Liver (tissue), 9 donors: Measurements from ENCODE around the gene PTPRN2. TPM values are rescaled to one million over a fixed set of nuclear protein-coding genes. Genes with fewer than 3 reads are reported as not detected.

Experiments
- DNase-seq: peaks from one replicate; pipeline ENCODE4 v3.0.0-alpha.2; 2017; ENCODE audit warnings: low spot score
- H3K27ac ChIP-seq, 2 donors: one replicate each; pipeline ENCODE4 v1.7.0; 2013; ENCODE audit warnings: inconsistent platforms in 2 of 2, low read length in 2 of 2, control low read depth in 1 of 2, low read depth in 1 of 2, mild to moderate bottlenecking in 1 of 2
- H3K27me3 ChIP-seq, 4 donors: one replicate each; pipeline versions ENCODE4 v1.6.1 to v1.7.0; 2013; ENCODE audit warnings: low read length in 3 of 4, inconsistent platforms in 1 of 4, mild to moderate bottlenecking in 1 of 4, moderate library complexity in 1 of 4; ENCODE audit not compliant: control insufficient read depth in 4 of 4, insufficient read depth in 4 of 4
- H3K36me3 ChIP-seq, 4 donors: one replicate each; pipeline versions ENCODE4 v1.6.1 to v1.7.0; 2013; ENCODE audit warnings: low read length in 3 of 4, mild to moderate bottlenecking in 3 of 4, low read depth in 1 of 4, moderate library complexity in 1 of 4; ENCODE audit not compliant: control insufficient read depth in 4 of 4, insufficient read depth in 3 of 4
- H3K4me1 ChIP-seq, 4 donors: one replicate each; pipeline versions ENCODE4 v1.6.1 to v1.7.0; 2013; ENCODE audit warnings: low read length in 3 of 4, mild to moderate bottlenecking in 3 of 4, moderate library complexity in 1 of 4; ENCODE audit not compliant: control insufficient read depth in 4 of 4, insufficient read depth in 4 of 4
- H3K4me3 ChIP-seq, 3 donors: one replicate each; pipeline versions ENCODE4 v1.6.1 to v1.7.0; 2013; ENCODE audit warnings: low read length in 3 of 3, control low read depth in 1 of 3, low read depth in 1 of 3, mild to moderate bottlenecking in 1 of 3
- H3K9ac ChIP-seq, 2 donors: one replicate each; pipeline ENCODE4 v1.7.0; 2013; ENCODE audit warnings: low read length in 2 of 2, mild to moderate bottlenecking in 2 of 2, moderate library complexity in 2 of 2, control low read depth in 1 of 2, low read depth in 1 of 2
- H3K9me3 ChIP-seq, 4 donors: one replicate each; pipeline versions ENCODE4 v1.6.1 to v1.7.0; 2013; ENCODE audit warnings: low read length in 3 of 4; ENCODE audit not compliant: control insufficient read depth in 4 of 4
- ATF3 ChIP-seq: IDR thresholded peaks from 2 replicates; pipeline ENCODE4 v1.6.1; 2016; ENCODE audit warnings: antibody characterized with exemption
- CTCF ChIP-seq: fragments of 150-350 bp; IDR thresholded peaks from 2 replicates; pipeline ENCODE4 v1.5.1; 2017; ENCODE audit warnings: improper control_type of control experiment, low read depth, low read length; ENCODE audit not compliant: missing input control
- FOXA1 ChIP-seq: IDR thresholded peaks from 2 replicates; pipeline ENCODE4 v1.6.1; 2016; ENCODE audit warnings: antibody characterized with exemption
- FOXA2 ChIP-seq: IDR thresholded peaks from 2 replicates; pipeline ENCODE4 v1.6.1; 2016; ENCODE audit warnings: antibody characterized with exemption
- HNF4A ChIP-seq, 2 donors: conservative IDR thresholded peaks; 2 replicates each; pipeline ENCODE4 v1.6.1; 2016; ENCODE audit warnings: antibody characterized with exemption in 2 of 2, mild to moderate bottlenecking in 2 of 2
- HNF4G ChIP-seq: IDR thresholded peaks from 2 replicates; pipeline ENCODE4 v1.6.1; 2016; ENCODE audit warnings: antibody characterized with exemption
- JUND ChIP-seq, 2 donors: IDR thresholded peaks; 2 replicates each; pipeline ENCODE4 v1.6.1; 2016; ENCODE audit warnings: antibody characterized with exemption in 2 of 2
- MAX ChIP-seq: IDR thresholded peaks from 2 replicates; pipeline ENCODE4 v1.6.1; 2016; ENCODE audit warnings: antibody characterized with exemption
- NR2F2 ChIP-seq: IDR thresholded peaks from 2 replicates; pipeline ENCODE4 v1.6.1; 2016; ENCODE audit warnings: antibody characterized with exemption
- RAD21 ChIP-seq, 2 donors: IDR thresholded peaks; 2 replicates each; pipeline ENCODE4 v1.6.1; 2016; ENCODE audit warnings: antibody characterized with exemption in 2 of 2, mild to moderate bottlenecking in 2 of 2
- REST ChIP-seq: IDR thresholded peaks from 2 replicates; pipeline ENCODE4 v1.6.1; 2016; ENCODE audit warnings: antibody characterized with exemption, mild to moderate bottlenecking
- RXRA ChIP-seq, 2 donors: IDR thresholded peaks; 2 replicates each; pipeline ENCODE4 v1.6.1; 2017 to 2018; ENCODE audit warnings: antibody characterized with exemption in 2 of 2, mild to moderate bottlenecking in 1 of 2
- SP1 ChIP-seq: IDR thresholded peaks from 2 replicates; pipeline ENCODE4 v1.6.1; 2018; ENCODE audit warnings: antibody characterized with exemption, mild to moderate bottlenecking
- TAF1 ChIP-seq: conservative IDR thresholded peaks from 2 replicates; pipeline ENCODE4 v1.6.1; 2016; ENCODE audit warnings: antibody characterized with exemption, mild to moderate bottlenecking
- YY1 ChIP-seq: IDR thresholded peaks from 2 replicates; pipeline ENCODE4 v1.6.1; 2016; ENCODE audit warnings: antibody characterized with exemption, mild to moderate bottlenecking
- ZBTB33 ChIP-seq: IDR thresholded peaks from 2 replicates; pipeline ENCODE4 v1.6.1; 2016; ENCODE audit warnings: antibody characterized with exemption
- WGBS: extraction: QIAGEN DNeasy Blood & Tissue Kit; methylation state at CpG from one replicate; pipeline ENCODE4 v1.1.7; 2013; 5-methylcytosine and 5-hydroxymethylcytosine counted together
- polyA plus RNA-seq, 2 donors: library from polyadenylated mRNA; stranded (reverse) in 1 of 2; unstranded in 1 of 2; fragments of 200-250 nt in 1 of 2; fragments of >200 nt in 1 of 2; fragmentation: Nextera tagmentation in 1 of 2; extraction: Ambion mirVana in 1 of 2; gene quantifications; one replicate each; pipeline versions ENCODE4 v1.2.1 to v1.2.3, GENCODE V29; 2013 to 2015
- total RNA-seq, 2 donors: library from RNA; depleted of rRNA; stranded (reverse); fragments of >200 nt; gene quantifications; one replicate each; pipeline ENCODE4 v1.2.3, GENCODE V29; 2014
- donor health status: healthy.
- donor health status: healthy.
- donor health status: healthy.
- donor health status: healthy.
- donor health status: healthy.

The PTPRN2 gene
- total and polyA plus RNA-seq, 4 donors: 0.75 to 1.9 (median 1.1) TPM

GRCh38 chr7:157846271-157846670 is 741.4 kb downstream of the PTPRN2 start:
- DNase-seq: no peak
- 80% methylated on average over 11 of the region's 11 CpGs for WGBS

More at GRCh38 chr7:157846271-157846670, 741.4 kb downstream of the PTPRN2 start:
- H3K4me3 ChIP-seq: no peak overlapping the region
- TF ChIP-seq CTCF (no peak), FOXA1 (no peak), JUND (IDR thresholded peaks at IDR 0.05) (no peak), TAF1 (no peak), NR2F2 (no peak), ZBTB33 (no peak), SP1 (no peak), HNF4G (no peak), HNF4A (conservative IDR thresholded peaks at IDR 0.05) (no peak), RAD21 (IDR thresholded peaks at IDR 0.05) (no peak), MAX (no peak), FOXA2 (no peak), REST (no peak), YY1 (no peak), ATF3 (no peak), RXRA (IDR thresholded peaks at IDR 0.05) (no peak)
- H3K27ac ChIP-seq: no peak overlapping the region
- no peaks in the 10 kb centered on the region for H3K27me3 ChIP-seq
- H3K36me3 ChIP-seq: no peaks in the 10 kb centered on the region
- no peaks in the 10 kb centered on the region for H3K4me1 ChIP-seq
- H3K9ac ChIP-seq: no peak overlapping the region
- H3K9me3 ChIP-seq: no peaks in the 10 kb centered on the region
